Ishikawa (cell line): Measurements from ENCODE around the gene NOX3.

ENCODE experiments used
- CEBPB ChIP-seq: IDR thresholded peaks from 2 replicates; pipeline ENCODE4 v1.6.1; 2012
- CREB1 ChIP-seq: IDR thresholded peaks from 2 replicates; pipeline ENCODE4 v1.6.1; 2012; ENCODE audit warnings: low read depth
- EGR1 ChIP-seq: IDR thresholded peaks from 2 replicates; pipeline ENCODE4 v1.6.1; 2012
- EP300 ChIP-seq: IDR thresholded peaks from 2 replicates; pipeline ENCODE4 v1.6.1; 2012; ENCODE audit warnings: borderline replicate concordance
- FOXM1 ChIP-seq: IDR thresholded peaks from 2 replicates; pipeline ENCODE4 v1.6.1; 2012; ENCODE audit warnings: low read depth, borderline replicate concordance
- NFIC ChIP-seq: IDR thresholded peaks from 2 replicates; pipeline ENCODE4 v1.6.1; 2012
- RAD21 ChIP-seq: IDR thresholded peaks from 2 replicates; pipeline ENCODE4 v1.6.1; 2012; ENCODE audit warnings: low read depth
- TAF1 ChIP-seq: IDR thresholded peaks from 2 replicates; pipeline ENCODE4 v1.6.1; 2012; ENCODE audit warnings: low read depth, mild to moderate bottlenecking
- TCF12 ChIP-seq: IDR thresholded peaks from 2 replicates; pipeline ENCODE4 v1.6.1; 2012; ENCODE audit warnings: low read depth
- TEAD4 ChIP-seq: IDR thresholded peaks from 2 replicates; pipeline ENCODE4 v1.6.1; 2012
- YY1 ChIP-seq: IDR thresholded peaks from 2 replicates; pipeline ENCODE4 v1.6.1; 2012; ENCODE audit warnings: low read depth
- ZBTB7A ChIP-seq: IDR thresholded peaks from 2 replicates; pipeline ENCODE4 v1.6.1; 2012; ENCODE audit warnings: low read depth
- TF ChIP-seq, protein P1 (sequence below): IDR thresholded peaks from 2 replicates; pipeline ENCODE4 v1.6.1; 2012; ENCODE audit warnings: low read depth, mild to moderate bottlenecking
- TF ChIP-seq, protein P2 (sequence below): IDR thresholded peaks from 2 replicates; pipeline ENCODE4 v1.6.1; 2012
- TF ChIP-seq, protein P3 (sequence below): IDR thresholded peaks from 2 replicates; pipeline ENCODE4 v1.6.1; 2012

The NOX3 gene, protein sequence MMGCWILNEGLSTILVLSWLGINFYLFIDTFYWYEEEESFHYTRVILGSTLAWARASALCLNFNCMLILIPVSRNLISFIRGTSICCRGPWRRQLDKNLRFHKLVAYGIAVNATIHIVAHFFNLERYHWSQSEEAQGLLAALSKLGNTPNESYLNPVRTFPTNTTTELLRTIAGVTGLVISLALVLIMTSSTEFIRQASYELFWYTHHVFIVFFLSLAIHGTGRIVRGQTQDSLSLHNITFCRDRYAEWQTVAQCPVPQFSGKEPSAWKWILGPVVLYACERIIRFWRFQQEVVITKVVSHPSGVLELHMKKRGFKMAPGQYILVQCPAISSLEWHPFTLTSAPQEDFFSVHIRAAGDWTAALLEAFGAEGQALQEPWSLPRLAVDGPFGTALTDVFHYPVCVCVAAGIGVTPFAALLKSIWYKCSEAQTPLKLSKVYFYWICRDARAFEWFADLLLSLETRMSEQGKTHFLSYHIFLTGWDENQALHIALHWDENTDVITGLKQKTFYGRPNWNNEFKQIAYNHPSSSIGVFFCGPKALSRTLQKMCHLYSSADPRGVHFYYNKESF

DNA sequence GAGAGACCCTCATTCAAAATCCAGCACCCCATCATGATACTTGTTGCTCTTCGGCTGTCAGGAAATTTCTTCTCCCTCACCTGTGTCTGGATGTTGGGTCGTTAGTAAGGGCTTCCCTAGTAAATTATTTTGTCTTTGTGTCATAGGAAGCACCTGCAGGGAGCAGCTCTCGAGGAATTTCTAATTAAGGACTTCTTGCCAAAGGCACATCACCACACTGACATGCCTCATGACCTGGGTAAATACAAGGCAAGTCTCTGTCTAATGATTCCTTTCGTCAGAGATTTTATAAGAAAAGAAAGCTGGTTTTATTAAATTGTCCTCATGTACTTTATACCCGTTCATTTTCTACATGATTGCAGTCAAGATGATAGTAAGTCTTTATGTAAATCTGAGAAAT is at the start of gene NOX3:
Gene NOX3 (minus strand): TSS at position 74 of the 400 bp plus-strand sequence. CDS start 39 bp downstream, at position 35.
- TF ChIP-seq CREB1 (no peak), EGR1 (no peak), CEBPB (no peak), YY1 (no peak), FOXM1 (no peak), TAF1 (no peak), EP300 (no peak), RAD21 (no peak), NFIC (no peak), ZBTB7A (no peak), TEAD4 (no peak), TCF12 (no peak)
- TF ChIP-seq, protein P1, sequence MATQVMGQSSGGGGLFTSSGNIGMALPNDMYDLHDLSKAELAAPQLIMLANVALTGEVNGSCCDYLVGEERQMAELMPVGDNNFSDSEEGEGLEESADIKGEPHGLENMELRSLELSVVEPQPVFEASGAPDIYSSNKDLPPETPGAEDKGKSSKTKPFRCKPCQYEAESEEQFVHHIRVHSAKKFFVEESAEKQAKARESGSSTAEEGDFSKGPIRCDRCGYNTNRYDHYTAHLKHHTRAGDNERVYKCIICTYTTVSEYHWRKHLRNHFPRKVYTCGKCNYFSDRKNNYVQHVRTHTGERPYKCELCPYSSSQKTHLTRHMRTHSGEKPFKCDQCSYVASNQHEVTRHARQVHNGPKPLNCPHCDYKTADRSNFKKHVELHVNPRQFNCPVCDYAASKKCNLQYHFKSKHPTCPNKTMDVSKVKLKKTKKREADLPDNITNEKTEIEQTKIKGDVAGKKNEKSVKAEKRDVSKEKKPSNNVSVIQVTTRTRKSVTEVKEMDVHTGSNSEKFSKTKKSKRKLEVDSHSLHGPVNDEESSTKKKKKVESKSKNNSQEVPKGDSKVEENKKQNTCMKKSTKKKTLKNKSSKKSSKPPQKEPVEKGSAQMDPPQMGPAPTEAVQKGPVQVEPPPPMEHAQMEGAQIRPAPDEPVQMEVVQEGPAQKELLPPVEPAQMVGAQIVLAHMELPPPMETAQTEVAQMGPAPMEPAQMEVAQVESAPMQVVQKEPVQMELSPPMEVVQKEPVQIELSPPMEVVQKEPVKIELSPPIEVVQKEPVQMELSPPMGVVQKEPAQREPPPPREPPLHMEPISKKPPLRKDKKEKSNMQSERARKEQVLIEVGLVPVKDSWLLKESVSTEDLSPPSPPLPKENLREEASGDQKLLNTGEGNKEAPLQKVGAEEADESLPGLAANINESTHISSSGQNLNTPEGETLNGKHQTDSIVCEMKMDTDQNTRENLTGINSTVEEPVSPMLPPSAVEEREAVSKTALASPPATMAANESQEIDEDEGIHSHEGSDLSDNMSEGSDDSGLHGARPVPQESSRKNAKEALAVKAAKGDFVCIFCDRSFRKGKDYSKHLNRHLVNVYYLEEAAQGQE = no peak
- TF ChIP-seq, protein P2, sequence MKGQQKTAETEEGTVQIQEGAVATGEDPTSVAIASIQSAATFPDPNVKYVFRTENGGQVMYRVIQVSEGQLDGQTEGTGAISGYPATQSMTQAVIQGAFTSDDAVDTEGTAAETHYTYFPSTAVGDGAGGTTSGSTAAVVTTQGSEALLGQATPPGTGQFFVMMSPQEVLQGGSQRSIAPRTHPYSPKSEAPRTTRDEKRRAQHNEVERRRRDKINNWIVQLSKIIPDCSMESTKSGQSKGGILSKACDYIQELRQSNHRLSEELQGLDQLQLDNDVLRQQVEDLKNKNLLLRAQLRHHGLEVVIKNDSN = no peak
- TF ChIP-seq, protein P3, sequence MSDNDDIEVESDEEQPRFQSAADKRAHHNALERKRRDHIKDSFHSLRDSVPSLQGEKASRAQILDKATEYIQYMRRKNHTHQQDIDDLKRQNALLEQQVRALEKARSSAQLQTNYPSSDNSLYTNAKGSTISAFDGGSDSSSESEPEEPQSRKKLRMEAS = no peak

DNA sequence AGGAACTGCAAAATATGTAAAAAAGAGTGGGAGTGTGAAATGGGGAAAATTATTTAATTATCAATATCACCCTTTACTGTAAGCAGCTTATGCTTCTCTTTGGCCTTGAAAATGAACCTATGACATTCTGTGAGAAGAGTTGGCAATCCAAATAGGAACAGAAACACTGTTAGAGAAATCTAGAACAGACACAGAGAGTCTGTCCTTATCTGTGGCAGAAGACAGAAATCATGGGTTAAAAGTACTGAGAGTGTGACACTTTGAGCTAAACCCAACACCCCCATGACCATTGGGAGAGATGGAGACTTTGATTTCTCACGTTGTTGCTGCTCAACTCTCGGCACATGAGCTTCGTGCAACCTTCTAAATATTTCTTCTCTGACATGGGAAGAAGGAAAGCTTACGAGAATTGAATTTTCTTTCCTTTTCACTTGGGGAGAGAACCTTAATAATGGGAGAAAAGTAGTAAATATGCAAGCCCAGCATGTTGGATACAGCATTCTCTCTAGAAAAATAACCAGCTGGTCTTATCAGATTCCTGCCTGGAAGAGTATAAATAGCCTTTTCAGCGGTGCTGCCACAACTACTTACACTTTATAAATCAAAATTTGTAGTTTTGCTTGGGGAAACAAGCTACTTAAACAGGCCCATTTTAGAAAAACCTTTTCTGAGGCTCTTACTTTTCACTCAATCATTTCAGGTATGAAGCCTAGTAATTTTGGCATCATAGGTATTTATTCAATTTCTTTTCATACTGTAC is 49.4 kb upstream of the NOX3 start:
- no peak for TF ChIP-seq ZBTB7A
- TF ChIP-seq NFIC = no peak
- TF ChIP-seq EP300 = no peak
- no peak for TF ChIP-seq CREB1

DNA sequence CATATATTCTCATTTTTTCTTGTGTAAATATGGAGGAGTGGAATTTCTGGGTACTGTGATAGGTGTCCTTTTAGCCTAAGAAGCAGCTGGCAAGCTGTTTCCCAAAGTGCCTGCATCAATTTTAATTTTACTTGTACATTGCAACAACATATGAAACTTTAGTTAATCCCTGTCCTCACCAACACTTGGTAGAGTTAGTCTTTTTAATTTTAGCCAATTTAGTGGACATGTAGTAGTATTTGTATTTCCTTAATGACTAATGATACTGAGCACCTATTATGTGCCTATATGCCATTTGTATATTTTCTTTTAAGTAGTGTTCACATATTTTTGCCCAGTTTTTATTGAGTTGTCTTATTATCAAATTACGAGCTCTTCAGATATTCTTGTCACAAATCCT is 46.8 kb upstream of the NOX3 start:
- no peak for TF ChIP-seq TAF1
- TF ChIP-seq, protein P3 = no peak
- no peak for TF ChIP-seq TCF12
- TF ChIP-seq CEBPB = no peak

DNA sequence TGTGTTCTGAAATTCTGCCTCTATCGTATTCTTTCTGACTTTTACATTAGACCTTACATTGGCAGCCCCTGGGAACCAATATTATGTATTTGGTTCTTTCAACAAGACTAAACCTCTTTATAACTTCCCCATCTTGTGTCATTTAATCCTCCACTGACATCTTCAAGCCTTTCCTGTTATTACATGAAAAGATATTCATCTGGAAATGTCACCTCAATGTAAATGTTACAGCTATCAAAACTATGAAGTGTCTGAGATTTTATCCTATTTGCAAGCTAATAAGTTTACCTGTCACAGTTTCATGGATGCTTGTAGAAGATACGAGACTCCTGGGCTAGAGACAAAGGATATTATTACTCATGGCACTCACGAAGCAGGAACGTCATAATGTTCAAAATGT is 43.9 kb upstream of the NOX3 start:
- TF ChIP-seq NFIC (no peak), CREB1 (no peak), YY1 (no peak), RAD21 (no peak), TAF1 (no peak), EP300 (no peak), ZBTB7A (no peak), FOXM1 (no peak)
- TF ChIP-seq, protein P3 = no peak
- TF ChIP-seq, protein P2 = no peak
- TF ChIP-seq, protein P1 = no peak

DNA sequence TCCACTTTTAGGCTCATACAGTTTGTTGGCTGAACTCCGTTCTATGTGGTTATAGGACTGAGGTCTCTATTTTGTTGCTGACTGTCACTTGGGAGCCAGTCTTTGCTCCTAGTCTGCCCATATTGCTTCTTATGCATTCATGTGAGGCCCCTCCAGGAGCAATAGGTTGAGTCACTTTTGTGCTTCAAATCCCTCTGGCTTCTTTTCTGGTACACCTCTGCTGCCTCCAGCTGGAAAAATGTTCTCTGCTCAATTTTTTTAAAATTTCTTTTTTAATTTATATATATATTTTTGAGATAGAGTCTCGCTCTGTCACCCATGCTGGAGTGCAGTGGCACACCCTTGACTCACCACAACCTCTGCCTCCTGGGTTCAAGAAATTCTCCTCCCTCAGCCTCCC is 42.7 kb upstream of the NOX3 start:
- TF ChIP-seq CEBPB (no peak), ZBTB7A (no peak), TEAD4 (no peak), TCF12 (no peak), RAD21 (no peak), TAF1 (no peak), EP300 (no peak)
- TF ChIP-seq, protein P3 = no peak
- TF ChIP-seq, protein P2 = no peak
